Sigmoid colon (tissue), 4 donors: ENCODE measurements around the gene GEN1.
"Not testable (repeated sequence)": the region's sequence is repeated elsewhere in the genome, so short reads cannot be mapped to it uniquely, and the experiment has no call there.

Experiments
- CTCF ChIP-seq, 4 experiments: fragments of 450-650 bp in 3 of 4; fragments of 200-600 bp in 1 of 4; IDR thresholded peaks; one replicate each; pipeline ENCODE4 v1.5.1; 2016 to 2019; ENCODE audit warnings: antibody characterized with exemption in 4 of 4, mild to moderate bottlenecking in 3 of 4, moderate library complexity in 2 of 4
- EP300 ChIP-seq, 4 donors: sonication (generic); formaldehyde crosslinking; IDR thresholded peaks; one replicate each; pipeline ENCODE4 v1.6.1; 2017; ENCODE audit warnings: antibody characterized with exemption in 4 of 4

- TF ChIP-seq CTCF, EP300 (IDR thresholded peaks at IDR 0.05): not testable (repeated sequence)
Measured at GRCh38 chr2:17823646-17824045, 69.7 kb downstream of the GEN1 start.
